GM23338 (cell line): ENCODE measurements around the gene SLC4A2. TPM values are rescaled to one million over a fixed set of nuclear protein-coding genes. Genes with fewer than 3 reads are reported as not detected.

ENCODE experiments used
- ATAC-seq: fragments of 200-7000 bp; cut with Tn5 transposase; 3 replicates; pipeline ENCODE4 v1.9.1; 2020
- DNase-seq: peaks from one replicate; pipeline ENCODE4 v3.0.0-alpha.2; 2015; ENCODE audit warnings: low spot score
- H2AFZ ChIP-seq: fragments of 200-600 bp; sonication (generic); 2 replicates; pipeline ENCODE4 v1.8.0; 2016; ENCODE audit warnings: antibody characterized with exemption, mild to moderate bottlenecking, moderate library complexity
- H3F3A ChIP-seq: fragments of 200-600 bp; sonication (generic); replicated peaks from 2 replicates; pipeline ENCODE4 v1.8.0; 2017; ENCODE audit warnings: antibody characterized with exemption, mixed run types, low read depth
- H3K27ac ChIP-seq: fragments of 200-600 bp; sonication (generic); 2 replicates; pipeline ENCODE4 v1.6.1; 2016; ENCODE audit warnings: low read depth
- H3K27me3 ChIP-seq: fragments of 200-600 bp; sonication (generic); 2 replicates; pipeline ENCODE4 v1.8.0; 2016; ENCODE audit warnings: mild to moderate bottlenecking, mixed run types, moderate library complexity; ENCODE audit not compliant: insufficient read depth
- H3K36me3 ChIP-seq: fragments of 200-600 bp; sonication (generic); 2 replicates; pipeline ENCODE4 v1.8.0; 2016; ENCODE audit warnings: mild to moderate bottlenecking; ENCODE audit not compliant: insufficient read depth
- H3K4me1 ChIP-seq: fragments of 200-600 bp; sonication (generic); 2 replicates; pipeline ENCODE4 v1.8.0; 2016; ENCODE audit warnings: mild to moderate bottlenecking, moderate library complexity; ENCODE audit not compliant: insufficient read depth
- H3K4me2 ChIP-seq: fragments of 200-600 bp; sonication (generic); 2 replicates; pipeline ENCODE4 v1.7.1; 2017; ENCODE audit warnings: mixed run types
- H3K4me3 ChIP-seq: fragments of 200-600 bp; sonication (generic); 2 replicates; pipeline ENCODE4 v1.6.1; 2016; ENCODE audit warnings: mixed run types
- H3K79me2 ChIP-seq: fragments of 200-600 bp; sonication (generic); replicated peaks from 2 replicates; pipeline ENCODE4 v1.8.0; 2017; ENCODE audit warnings: mild to moderate bottlenecking; ENCODE audit not compliant: insufficient read depth
- H3K9me2 ChIP-seq: fragments of 200-600 bp; sonication (generic); 2 replicates; pipeline ENCODE4 v1.8.0; 2017; ENCODE audit not compliant: insufficient read depth
- H4K20me1 ChIP-seq: fragments of 200-600 bp; sonication (generic); replicated peaks from 2 replicates; pipeline ENCODE4 v1.8.0; 2017; ENCODE audit warnings: mild to moderate bottlenecking; ENCODE audit not compliant: insufficient read depth
- H3K27ac Mint-ChIP-seq: 2 replicates; pipeline ENCODE4 v1.8.0; 2020; ENCODE audit warnings: inconsistent platforms, mild to moderate bottlenecking, moderate library complexity, mixed read lengths
- H3K27me3 Mint-ChIP-seq: 3 replicates; pipeline ENCODE4 v1.8.0; 2022; ENCODE audit warnings: low read depth, mild to moderate bottlenecking, moderate library complexity, mixed read lengths, inconsistent platforms; ENCODE audit not compliant: insufficient read depth, poor library complexity
- H3K36me3 Mint-ChIP-seq: 3 replicates; pipeline ENCODE4 v1.8.0; 2021; ENCODE audit warnings: low read depth, mild to moderate bottlenecking, inconsistent platforms, moderate library complexity, mixed read lengths
- H3K4me1 Mint-ChIP-seq: 3 replicates; pipeline ENCODE4 v1.8.0; 2020; ENCODE audit warnings: mild to moderate bottlenecking, inconsistent platforms, mixed read lengths
- H3K4me3 Mint-ChIP-seq: 3 replicates; pipeline ENCODE4 v1.8.0; 2021; ENCODE audit warnings: moderate library complexity, mild to moderate bottlenecking, inconsistent platforms, mixed read lengths
- H3K9me3 Mint-ChIP-seq: 3 replicates; pipeline ENCODE4 v1.8.0; 2020; ENCODE audit warnings: moderate library complexity, mild to moderate bottlenecking, inconsistent platforms, mixed read lengths
- CREB1 ChIP-seq: fragments of 250-450 bp; sonication (Bioruptor Pico); IDR thresholded peaks from 2 replicates; pipeline ENCODE4 v1.5.0; 2020; ENCODE audit warnings: low read depth, mild to moderate bottlenecking, moderate library complexity
- EZH2phosphoT487 ChIP-seq: fragments of 200-600 bp; sonication (generic); IDR thresholded peaks from one replicate; pipeline ENCODE4 v1.8.1; 2018; ENCODE audit warnings: antibody characterized with exemption; ENCODE audit not compliant: unreplicated experiment
- JUNB ChIP-seq: IDR thresholded peaks from one replicate; pipeline ENCODE4 v1.6.1; 2016; ENCODE audit warnings: antibody characterized with exemption; ENCODE audit not compliant: unreplicated experiment
- NANOG ChIP-seq: IDR thresholded peaks from 2 replicates; pipeline ENCODE4 v1.6.1; 2016; ENCODE audit warnings: antibody characterized with exemption, borderline replicate concordance
- POLR2AphosphoS5 ChIP-seq: IDR thresholded peaks from 2 replicates; pipeline ENCODE4 v1.6.1; 2016; ENCODE audit warnings: antibody characterized with exemption, low read depth
- ZNF114 ChIP-seq: fragments of 250-450 bp; sonication (Bioruptor Pico); IDR thresholded peaks from 2 replicates; pipeline ENCODE4 v1.5.0; 2020; ENCODE audit warnings: mild to moderate bottlenecking, moderate library complexity
- ZNF331 ChIP-seq: fragments of 250-450 bp; sonication (Bioruptor Pico); IDR thresholded peaks from 2 replicates; pipeline ENCODE4 v1.5.0; 2020; ENCODE audit warnings: low read depth, mild to moderate bottlenecking, moderate library complexity
- ZNF462 ChIP-seq: fragments of 250-450 bp; sonication (Bioruptor Pico); IDR thresholded peaks from 2 replicates; pipeline ENCODE4 v1.5.0; 2020; ENCODE audit warnings: mild to moderate bottlenecking, moderate library complexity
- polyA plus RNA-seq: library from polyadenylated mRNA; unstranded; fragments of >200 nt; fragmentation: Nextera tagmentation; extraction: Ambion mirVana; gene quantifications from 2 replicates; pipeline ENCODE4 v1.2.1, GENCODE V29; 2016
- total RNA-seq: library from RNA; depleted of rRNA; stranded (reverse); fragments of >200 nt; shearing (Covaris generic); gene quantifications from 2 replicates; pipeline ENCODE4 v1.2.3, GENCODE V29; 2014

The SLC4A2 gene
- total and polyA plus RNA-seq, 2 experiments from 2014 or later = 64.8 to 106 TPM

GRCh38 chr7:151028948-151029501, 30.4 kb upstream of the SLC4A2 start:
- DNase-seq (no peak), ATAC-seq (no peak)
- Histone ChIP-seq H4K20me1 (no peaks in the 10 kb centered on the region; the same call in 1 of the 2 replicates), H3K79me2 (peaks cover 9% of the 10 kb centered on the region; the same call in 1 of the 2 replicates), H3K9me2 (no peaks in the 10 kb centered on the region), H3K4me3 (peak overlapping the region; percentile 63), H3K4me1 (peaks cover 15% of the 10 kb centered on the region), H3K4me2 (peak overlapping the region; percentile 73), H3K36me3 (no peaks in the 10 kb centered on the region), H3K27me3 (peaks cover 16% of the 10 kb centered on the region; the same call in 1 of the 2 replicates), H3F3A (no peaks in the 10 kb centered on the region), H2AFZ (no peak overlapping the region), H3K27ac (peak overlapping the region; percentile 2; the same call in 1 of the 2 replicates)
- H3K4me3 Mint-ChIP-seq = peak overlapping the region; percentile 95
- TF ChIP-seq NANOG (no peak), EZH2phosphoT487 (no peak), ZNF114 (CRISPR knock-in tag) (no peak)
- H3K36me3 Mint-ChIP-seq = no peaks in the 10 kb centered on the region; the same call in 2 of the 3 replicates
- H3K4me1 Mint-ChIP-seq = peaks cover 24% of the 10 kb centered on the region
- peaks cover 4% of the 10 kb centered on the region for H3K27me3 Mint-ChIP-seq
- H3K9me3 Mint-ChIP-seq = no peaks in the 10 kb centered on the region
- H3K27ac Mint-ChIP-seq = peak overlapping the region; percentile 98

GRCh38 chr7:151031011-151031410, 28.4 kb upstream of the SLC4A2 start:
- Mint-ChIP-seq H3K27ac (no peak overlapping the region), H3K9me3 (no peaks in the 10 kb centered on the region), H3K4me3 (no peak overlapping the region), H3K4me1 (peaks cover 24% of the 10 kb centered on the region), H3K27me3 (peaks cover 3% of the 10 kb centered on the region), H3K36me3 (peaks cover 3% of the 10 kb centered on the region; the same call in 1 of the 3 replicates)
- Histone ChIP-seq H3K9me2 (no peaks in the 10 kb centered on the region), H3K4me2 (no peak overlapping the region), H3K27ac (no peak overlapping the region), H3F3A (no peaks in the 10 kb centered on the region), H3K4me1 (peaks cover 15% of the 10 kb centered on the region), H3K79me2 (peaks cover 9% of the 10 kb centered on the region; the same call in 1 of the 2 replicates), H3K4me3 (no peak overlapping the region), H3K27me3 (peaks cover 7% of the 10 kb centered on the region; the same call in 1 of the 2 replicates), H3K36me3 (no peaks in the 10 kb centered on the region), H2AFZ (no peak overlapping the region), H4K20me1 (no peaks in the 10 kb centered on the region; the same call in 1 of the 2 replicates)
- TF ChIP-seq ZNF331 = no peak
- ATAC-seq = no peak
- no peak for DNase-seq

GRCh38 chr7:151032936-151033863, 26.2 kb upstream of the SLC4A2 start:
- Mint-ChIP-seq H3K36me3 (0 out of 3 replicates have a peak, but pooled peaks cover 6% of the 10 kb centered on the region), H3K27ac (no peak overlapping the region), H3K27me3 (peaks cover 7% of the 10 kb centered on the region), H3K4me1 (peaks cover 7% of the 10 kb centered on the region), H3K9me3 (no peaks in the 10 kb centered on the region), H3K4me3 (no peak overlapping the region)
- Histone ChIP-seq H3K9me2 (no peaks in the 10 kb centered on the region), H3K36me3 (no peaks in the 10 kb centered on the region), H3F3A (no peaks in the 10 kb centered on the region), H3K27me3 (no peaks in the 10 kb centered on the region), H3K4me2 (no peak overlapping the region), H3K4me1 (peaks cover 7% of the 10 kb centered on the region), H3K27ac (no peak overlapping the region), H4K20me1 (no peaks in the 10 kb centered on the region; the same call in 1 of the 2 replicates), H3K4me3 (no peak overlapping the region), H3K79me2 (peaks cover 9% of the 10 kb centered on the region; the same call in 1 of the 2 replicates), H2AFZ (no peak overlapping the region)
- ATAC-seq (peak; percentile 9; the same call in 2 of the 3 replicates), DNase-seq (peak; percentile 67)
- no peak for TF ChIP-seq ZNF462
- TF ChIP-seq POLR2AphosphoS5 = no peak
- no peak for TF ChIP-seq JUNB
- TF ChIP-seq CREB1 = no peak
